GM18873 (cell line): ENCODE measurements around the gene TTC28.

ENCODE experiments used
- ATAC-seq: cut with Tn5 transposase; IDR thresholded peaks from one replicate; pipeline ENCODE4 v1.9.1; 2021; ENCODE audit warnings: mild to moderate bottlenecking, moderate library complexity, moderate number of reproducible peaks; ENCODE audit not compliant: unreplicated experiment, low FRiP score

TTC28 gene

DNA sequence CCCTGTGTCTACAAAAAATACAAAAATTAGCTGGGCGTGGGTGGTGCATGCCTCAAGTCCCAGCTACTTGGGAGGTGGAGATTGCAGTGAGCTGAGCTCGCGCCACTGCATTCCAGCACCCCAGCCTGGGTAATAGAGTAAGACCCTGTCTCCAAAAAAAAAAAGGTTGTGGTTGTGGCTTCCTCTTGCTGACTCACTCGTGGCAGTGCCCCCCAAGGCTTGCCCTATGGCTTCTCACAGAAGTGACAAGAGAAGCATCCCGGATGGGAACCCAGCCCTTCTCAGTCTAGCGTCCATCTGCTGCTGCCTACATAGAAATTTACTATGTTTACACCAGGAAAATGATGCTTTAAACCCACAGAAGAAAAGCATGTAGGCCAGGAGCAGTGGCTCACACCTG is 692.1 kb downstream of the TTC28 start:
- no peak for ATAC-seq

DNA sequence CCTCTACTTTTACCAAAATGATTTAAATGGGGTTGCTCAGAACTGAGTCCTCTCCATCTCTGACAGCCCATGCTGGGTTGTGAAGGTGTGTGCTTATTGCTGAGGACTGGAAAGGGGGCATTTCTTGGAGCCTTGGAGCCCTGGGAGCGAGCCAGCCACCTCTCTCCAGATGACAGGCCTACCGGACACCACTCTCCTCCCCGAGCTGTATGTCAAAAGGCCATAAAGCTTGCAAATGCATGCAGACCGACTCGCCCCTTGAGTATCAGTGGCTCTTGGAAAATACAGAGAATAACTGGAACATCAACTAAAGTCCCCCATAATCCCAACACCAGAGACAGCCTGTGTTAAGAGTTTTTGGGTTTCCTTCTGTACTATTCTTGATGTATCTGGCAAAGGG is 692.7 kb downstream of the TTC28 start:
- no peak for ATAC-seq

DNA sequence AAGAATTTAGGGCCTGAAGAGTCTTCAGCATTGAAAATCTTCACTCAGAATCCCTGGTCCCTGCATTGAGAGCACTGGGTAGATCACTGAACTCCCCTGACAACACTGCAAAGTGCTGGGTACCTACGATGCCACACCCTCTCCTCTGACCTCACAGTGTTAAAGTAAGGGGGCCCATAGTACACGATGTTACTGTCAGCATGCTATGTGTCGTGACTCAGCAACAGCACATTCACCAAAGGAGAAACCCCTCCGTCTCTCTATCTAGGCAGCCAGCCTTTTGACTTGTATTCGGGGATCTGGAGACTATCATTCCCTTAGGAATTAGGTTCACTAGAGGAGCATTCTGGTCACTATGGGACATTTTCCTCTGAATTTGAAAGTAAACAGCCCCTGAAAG is 693.2 kb downstream of the TTC28 start:
- ATAC-seq = no peak

DNA sequence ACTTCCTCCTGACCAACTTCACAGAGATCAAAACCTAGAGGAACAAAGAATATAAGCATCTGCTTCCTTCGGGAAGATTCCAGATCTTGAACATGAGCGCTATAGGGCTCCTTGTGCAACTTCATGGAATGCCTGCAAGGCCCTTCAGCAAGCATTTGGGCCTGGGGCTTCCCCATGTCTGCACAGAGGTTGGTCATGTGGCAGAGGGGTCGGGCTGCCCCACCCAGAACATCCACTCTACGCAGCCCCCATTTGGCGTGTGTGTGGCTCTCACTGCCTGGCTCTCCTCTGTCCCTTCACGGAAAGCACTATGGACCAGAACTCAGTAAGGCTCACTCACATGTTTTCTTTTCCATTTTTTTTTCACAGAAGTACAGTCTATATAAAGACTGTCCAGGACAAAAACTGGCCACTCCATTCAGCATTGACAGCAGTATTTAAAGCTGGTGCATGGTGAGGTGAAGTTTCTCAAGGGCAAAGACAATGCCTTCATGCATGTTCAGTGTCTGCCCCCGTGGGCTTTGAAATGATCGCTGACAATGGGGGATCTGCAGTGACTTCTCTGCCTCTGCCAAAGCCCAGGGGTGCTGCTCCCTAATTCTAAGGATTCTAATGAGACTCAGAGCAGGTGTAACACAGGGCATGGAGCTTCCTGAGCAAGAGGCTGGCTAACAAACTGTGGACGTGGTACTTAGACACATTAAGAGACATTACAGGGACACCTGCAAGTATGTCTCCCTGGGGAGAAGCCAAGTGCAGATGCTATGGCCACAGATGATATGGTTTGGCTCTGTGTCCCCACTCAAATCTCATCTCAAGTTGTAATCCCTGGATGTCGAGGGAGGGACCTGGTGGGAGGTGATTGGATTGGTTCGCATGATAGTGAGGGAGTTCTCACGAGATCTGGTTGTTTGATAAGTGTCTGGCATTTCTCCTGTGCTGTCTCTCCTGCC is 694.0 kb downstream of the TTC28 start:
- ATAC-seq = no peak

DNA sequence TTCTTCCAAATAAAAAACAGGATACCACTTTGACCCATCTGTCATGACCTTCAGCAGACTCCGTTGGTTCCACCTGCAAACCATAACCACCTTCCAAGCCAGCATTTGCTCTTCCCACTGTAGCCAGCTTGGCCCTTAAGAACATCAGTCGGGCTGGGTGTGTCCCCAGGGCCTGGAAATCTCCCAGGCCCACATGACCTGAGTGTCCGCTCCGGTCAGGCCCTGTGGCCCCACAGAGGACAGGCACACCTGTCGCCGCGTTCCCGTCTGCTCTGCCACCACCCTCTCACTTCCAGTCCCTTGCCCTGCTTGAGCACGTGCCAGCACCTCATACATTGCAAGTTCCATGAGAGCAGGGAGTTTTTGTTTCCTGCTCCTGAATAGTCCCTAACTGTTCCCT is 694.9 kb downstream of the TTC28 start:
- no peak for ATAC-seq

DNA sequence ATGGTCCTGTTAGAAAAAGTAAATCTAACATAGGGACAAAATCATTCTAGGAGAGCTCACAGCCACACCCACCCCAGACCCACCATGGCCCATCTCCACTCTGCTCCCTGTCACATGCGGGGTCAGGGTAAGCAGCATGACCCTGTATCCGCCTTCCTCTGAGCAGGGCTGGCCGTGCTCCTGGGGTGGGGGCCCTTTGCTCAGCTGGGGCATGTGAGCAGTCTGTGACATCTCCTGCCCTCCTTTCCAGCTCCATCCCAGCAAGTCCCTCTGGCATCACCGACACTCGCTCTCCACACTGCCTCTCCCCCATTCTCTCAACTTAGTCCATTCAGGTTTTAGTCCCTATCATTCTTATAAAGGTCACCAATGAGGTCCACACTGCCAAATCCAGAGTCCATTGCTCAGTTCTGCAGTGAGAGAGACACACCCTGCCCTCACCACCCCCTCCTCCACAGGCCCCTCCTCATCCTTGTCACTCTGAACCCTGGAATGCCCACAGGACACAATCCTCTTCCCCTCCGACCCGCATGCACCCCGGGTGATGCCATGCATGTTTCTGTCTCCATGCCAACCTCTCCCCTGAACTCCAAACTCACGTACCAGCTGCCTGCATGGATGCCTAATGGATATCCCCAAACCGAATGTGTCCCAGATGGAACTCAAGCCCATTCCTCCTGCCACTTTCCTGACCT is 695.5 kb downstream of the TTC28 start:
- no peak for ATAC-seq

DNA sequence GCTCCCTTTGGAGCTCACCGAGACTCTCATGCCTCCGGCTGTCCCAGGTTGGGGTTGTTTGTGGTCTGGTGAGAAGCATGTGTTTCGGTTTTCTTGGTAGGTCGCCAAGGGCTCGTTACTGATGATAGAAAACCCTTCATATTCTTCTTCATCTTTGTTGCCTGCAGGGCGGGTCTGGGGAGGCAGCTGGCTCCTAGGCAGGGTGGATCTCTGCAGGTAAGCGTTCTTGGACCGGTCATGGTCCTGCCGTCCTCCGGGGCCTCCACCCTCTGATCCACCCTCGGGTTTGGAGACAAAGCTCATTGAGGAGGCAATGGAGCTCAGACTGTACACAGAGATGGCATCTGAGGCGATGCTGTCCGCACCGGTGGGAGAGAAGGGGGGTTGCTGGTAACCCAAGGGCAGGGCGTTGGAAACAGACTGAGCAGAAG is 696.3 kb downstream of the TTC28 start:
- ATAC-seq = no peak

DNA sequence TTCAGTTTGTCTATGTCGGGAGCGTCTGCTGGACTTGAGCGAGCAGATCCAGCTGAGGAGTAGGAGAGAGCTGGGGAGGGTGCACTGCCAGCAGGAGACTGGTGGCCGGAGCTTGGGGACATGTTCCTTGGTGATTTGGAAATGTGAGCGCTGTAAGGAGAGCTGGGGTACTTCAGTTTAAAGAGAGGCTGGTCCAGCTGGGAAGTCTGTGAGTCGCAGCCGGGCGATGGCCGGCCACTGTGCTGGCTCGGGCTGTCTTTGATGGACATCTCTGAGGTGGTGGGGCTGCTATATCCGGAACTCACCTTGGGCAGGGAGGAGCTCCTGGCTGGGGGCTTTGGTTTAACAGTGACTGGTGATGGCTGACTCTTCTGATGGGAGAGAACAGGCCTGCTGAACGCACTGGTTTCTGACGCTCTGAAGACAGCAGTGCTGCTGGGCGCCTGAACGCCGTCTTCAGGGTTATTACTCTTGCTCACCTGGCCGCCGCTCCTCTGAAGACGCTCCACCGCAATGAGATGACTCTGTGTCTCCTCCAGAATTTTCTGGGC is 696.9 kb downstream of the TTC28 start:
- no peak for ATAC-seq

DNA sequence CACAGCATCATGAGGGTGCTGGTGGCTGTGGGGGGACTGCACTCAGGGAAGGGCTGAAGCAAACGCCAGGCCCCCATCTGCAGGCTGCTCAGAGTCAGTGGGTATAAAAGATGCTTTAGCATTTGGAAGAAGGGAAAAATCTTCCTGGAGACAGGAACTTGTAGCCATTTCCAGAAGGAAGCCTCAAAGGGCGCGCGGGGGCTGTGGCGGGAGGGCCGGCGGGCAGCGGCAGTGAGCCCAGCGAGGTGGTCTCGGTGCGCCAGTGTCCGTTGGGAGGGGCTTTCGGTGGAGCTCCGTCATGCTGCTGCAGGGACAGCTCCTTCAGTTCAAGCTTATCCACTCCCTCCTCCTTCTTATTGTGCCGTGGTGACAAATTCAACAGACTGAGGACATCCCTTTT is 697.5 kb downstream of the TTC28 start:
- ATAC-seq = no peak

DNA sequence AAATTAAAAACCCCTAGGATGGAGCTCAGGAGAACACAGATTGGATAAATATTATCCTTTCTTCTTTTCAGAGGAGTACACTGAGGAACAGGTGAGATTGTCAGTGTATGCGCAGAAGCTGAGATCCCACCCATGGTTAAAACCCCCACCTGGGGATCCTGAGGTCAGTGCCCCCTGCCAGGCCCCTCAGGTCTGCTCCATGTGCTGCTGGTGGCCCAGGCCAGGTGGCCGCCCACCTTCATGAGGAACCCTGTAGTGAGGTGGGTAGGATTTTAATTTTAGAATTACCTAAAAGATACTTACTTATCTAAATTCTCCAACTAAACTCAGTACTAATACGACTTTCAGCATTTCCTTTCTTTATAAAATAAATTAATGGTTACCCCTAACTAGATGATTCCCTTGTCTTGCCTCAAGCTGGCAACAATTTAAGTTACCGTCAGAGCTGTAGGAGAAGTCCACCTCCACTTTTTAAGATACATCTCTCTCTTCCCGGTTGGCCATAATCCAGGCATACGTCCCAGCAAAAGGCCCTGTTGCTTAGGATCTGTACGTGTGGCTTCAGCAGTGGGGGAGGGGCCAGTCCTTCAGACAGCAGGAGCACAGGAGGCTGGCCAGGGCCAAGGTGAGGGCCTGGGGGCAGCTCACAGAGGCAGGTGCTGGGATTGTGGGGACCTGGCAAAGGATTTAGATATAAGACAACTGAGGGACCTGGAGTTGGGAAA is 699.1 kb downstream of the TTC28 start:
- no peak for ATAC-seq

DNA sequence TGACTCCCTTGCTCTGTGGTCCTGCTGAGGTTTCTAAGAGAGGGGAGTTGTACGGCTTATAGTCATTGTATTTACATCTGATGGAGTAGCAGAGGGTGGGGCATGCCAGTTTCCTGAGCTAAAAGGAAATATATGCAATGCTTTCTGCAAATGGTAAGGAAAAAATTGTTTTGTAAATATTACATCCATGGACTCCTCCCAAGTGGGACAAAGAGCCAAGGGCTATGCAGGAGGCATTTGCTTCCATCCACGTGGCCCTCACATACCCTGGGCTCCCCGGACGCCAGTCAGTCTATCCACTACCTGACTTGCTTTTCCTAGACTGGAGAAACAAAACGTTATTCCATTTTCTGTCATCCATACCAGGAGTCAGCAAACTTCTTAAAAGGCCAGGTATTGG is 700.8 kb downstream of the TTC28 start:
- ATAC-seq = no peak

DNA sequence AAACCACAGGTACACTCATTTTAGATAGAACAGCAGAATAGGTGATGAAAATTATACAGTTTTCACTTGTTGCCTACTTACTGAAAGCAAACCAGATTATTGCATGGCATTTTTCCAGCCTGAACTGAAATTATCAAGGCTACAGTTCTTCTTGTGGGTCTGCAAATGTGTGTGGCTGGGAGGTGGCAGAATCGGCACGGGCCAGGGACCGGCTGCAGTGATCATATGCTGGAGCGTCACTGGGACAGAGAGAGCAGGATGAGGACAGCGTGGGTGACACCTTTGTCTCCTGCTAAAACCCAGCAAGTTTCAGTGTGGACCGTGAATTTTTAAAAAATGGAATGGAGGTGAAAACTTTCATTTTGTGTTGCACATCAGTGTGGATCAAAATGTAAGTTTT is 701.3 kb downstream of the TTC28 start:
- no peak for ATAC-seq

DNA sequence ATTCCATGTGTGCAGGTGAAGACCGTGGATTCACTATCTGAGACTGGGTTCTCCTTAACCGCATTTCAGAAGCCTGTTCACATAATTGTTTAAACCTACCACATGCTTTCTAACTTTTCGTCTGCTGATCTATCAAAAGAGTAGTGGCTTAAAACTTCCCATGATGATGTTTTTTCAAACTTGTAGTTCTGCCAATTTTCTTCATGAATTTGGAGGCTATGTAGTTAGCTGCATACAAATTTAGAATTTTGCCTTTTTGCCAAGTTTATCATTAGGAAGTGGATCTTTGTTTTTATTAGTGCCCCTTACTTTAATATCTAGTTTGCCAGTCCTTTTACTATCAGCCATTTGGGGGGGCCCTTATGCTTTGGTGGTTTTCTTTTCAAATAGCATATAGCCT is 703.1 kb downstream of the TTC28 start:
- no peak for ATAC-seq

DNA sequence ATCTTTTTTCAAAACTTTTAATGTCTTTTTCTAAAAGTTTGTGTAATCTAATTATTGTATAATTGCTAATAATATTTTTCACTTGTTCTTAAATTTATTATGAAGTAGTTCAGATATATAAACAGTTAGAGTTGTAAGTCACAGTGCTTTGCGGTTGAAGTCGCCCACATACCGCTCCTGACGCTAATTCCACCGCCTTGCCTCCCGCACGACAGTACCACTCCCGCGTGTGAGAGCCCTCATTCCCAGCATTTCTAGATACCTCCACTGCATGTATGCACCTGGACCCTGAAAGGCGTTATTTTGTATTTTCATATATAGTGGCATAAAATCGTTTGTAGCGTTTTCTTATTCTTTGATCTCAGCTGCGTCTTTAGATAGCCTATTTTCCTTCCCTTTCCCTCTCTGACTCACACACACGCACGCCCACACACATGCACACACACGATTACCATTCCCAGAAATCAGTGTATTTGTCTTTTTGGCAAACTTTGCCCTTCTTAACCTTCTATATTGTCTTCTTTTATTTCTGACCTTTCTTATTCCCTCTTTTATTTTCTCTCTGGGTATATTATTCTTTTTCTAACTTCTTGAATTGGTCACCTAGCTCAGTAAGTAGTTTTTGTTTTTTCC is 704.1 kb downstream of the TTC28 start:
- no peak for ATAC-seq

DNA sequence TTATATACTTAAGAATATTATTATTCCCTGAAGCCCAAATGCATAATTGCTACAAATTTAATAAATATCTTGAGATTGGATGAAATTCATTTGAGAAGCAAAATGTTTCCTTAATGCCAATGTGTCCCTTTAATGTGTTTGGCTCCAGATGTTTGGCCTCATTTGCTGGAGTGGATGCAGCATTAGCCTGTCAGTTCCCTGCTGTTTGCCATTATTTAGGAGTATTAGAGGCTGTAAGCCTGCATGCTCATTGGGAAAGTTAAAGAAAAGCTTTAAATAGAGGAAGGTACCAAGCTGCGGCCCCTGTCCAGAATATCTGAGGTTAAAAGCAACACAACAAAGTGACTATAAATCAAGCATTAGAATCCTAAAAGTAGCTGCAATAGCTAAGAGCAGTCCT is 705.8 kb downstream of the TTC28 start:
- ATAC-seq = no peak

DNA sequence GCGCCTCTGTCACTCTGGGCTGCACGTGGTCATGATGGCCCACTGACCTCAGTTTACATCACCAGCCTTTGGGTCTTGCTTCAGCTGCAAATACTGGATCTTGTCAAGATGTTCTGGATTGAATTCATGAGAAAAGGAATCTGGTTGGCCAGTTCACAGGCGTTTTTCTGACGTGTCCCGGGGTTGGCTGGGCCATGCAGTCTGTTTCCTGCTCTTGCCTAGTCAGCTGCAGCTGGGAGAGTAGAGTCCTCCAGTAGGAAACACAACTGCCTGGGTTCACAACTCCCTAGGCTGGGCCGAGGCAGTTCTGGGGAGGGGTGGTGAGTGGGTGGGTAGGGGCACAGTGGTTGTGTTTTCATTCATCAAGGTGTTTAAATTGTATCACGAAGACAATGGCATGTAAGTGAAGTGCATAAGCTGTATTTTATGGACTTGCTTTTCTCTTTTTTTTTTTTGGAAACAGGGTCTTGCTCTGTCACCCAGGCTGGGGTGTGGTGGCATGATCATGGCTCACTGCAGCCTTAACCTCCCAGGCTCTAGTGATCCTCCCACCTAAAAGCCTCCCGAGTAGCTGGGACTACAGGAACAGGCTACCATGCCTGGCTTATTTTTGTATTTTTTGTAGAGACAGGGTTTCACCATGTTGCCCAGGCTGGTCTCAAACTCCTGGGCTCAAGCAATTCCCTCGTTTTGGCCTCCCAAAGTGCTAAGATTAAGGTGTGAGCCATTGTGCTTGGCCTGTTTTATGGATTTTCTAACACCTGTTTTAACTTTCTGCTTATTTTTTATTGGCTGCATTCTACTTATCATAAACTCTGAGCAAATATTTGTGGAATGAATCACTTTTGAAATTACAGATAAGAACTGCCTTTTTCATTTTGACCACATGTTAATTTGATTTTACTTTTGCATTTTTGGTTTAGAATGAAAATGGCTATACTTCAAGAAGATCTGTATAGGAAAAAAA is 706.6 kb downstream of the TTC28 start:
- ATAC-seq = no peak

DNA sequence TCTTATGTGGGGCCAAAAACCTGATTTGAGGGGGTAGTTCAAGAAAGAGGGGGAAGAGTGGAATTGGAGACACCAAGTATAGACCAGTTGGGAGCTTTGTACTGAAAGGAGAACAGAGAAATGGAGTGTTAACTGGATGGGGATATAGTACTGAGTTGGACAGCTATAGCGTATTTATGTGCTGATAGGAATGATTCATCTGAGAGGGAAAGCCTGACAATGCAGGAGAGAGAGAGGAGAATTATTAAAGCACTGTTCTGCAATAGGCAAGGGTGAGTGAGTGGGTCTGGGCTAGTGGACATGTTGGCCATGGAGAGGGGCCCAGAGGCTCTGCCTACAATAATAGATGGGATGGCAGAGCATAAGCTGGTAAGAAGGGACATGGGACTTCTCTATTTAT is 707.7 kb downstream of the TTC28 start:
- ATAC-seq = no peak

DNA sequence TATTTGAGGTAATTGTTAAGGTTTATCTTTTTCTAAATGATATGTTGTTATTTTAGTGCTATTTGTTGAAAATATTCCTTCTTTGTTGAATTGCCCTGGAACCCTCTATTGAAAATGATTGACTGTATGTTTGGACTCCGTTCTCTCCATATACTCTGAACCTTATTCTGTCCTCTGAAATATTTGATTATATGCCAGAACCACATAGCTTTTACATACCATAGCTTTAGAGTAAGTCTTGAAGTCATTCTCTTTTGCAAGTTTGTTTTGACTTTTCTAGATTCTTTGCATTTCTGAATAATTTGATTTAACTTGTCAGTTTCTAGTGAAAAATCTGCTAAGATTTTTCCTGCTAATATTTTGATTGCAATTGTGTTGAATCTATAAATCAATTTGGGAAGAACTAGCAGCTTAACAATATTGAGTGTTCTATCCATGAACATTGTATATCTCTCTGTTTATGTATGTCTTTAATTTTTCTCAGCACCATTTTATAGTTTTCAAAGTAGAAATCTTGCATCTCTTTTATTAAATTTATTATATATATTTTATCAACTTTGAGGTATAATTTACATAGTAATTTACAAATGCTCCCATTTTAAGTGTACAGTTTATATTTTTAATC is 708.9 kb downstream of the TTC28 start:
- ATAC-seq = no peak
